Activated naive CD4-positive, alpha-beta T cell treated with anti-CD3 and anti-CD28 coated beads for 36 hours (primary cell): ENCODE measurements around the gene RAMP3. TPM values are rescaled to one million over a fixed set of nuclear protein-coding genes. Genes with fewer than 3 reads are reported as not detected.

ENCODE experiments used
- CTCF ChIA-PET: fragments of 350-600 bp; sonication (Branson Sonifier 250); formaldehyde crosslinking; loops from one replicate; lab custom pipeline; 2021; ENCODE audit warnings: antibody characterized with exemption; lab: Charles Lee
- DNase-seq: peaks from one replicate; pipeline ENCODE4 v3.0.0-alpha.2; 2020
- H3K27ac Mint-ChIP-seq: one replicate; pipeline ENCODE4 v1.8.0; 2021; ENCODE audit warnings: mild to moderate bottlenecking, mixed read lengths
- H3K27me3 Mint-ChIP-seq: one replicate; pipeline ENCODE4 v1.8.0; 2021; ENCODE audit warnings: low read depth, mixed read lengths
- H3K36me3 Mint-ChIP-seq: one replicate; pipeline ENCODE4 v1.8.0; 2021; ENCODE audit warnings: low read depth, mixed read lengths
- H3K4me1 Mint-ChIP-seq: one replicate; pipeline ENCODE4 v1.8.0; 2021; ENCODE audit warnings: low read depth, mixed read lengths
- H3K4me3 Mint-ChIP-seq: one replicate; pipeline ENCODE4 v1.8.0; 2021; ENCODE audit warnings: mild to moderate bottlenecking, moderate library complexity, mixed read lengths
- H3K9me3 Mint-ChIP-seq: one replicate; pipeline ENCODE4 v1.8.0; 2021; ENCODE audit warnings: mixed read lengths
- intact Hi-C: fragments of 100-400 bp; cut with micrococcal nuclease; formaldehyde crosslinking; loops from one replicate; pipeline ENCODE4 v1.15.1; 2023
- total RNA-seq, 2 experiments: library from RNA; stranded (reverse); gene quantifications; one replicate each; pipeline ENCODE4 v1.2.3, GENCODE V29; 2021

RAMP3 gene
- total RNA-seq, 2 experiments from 2014 or later: not detected

DNA sequence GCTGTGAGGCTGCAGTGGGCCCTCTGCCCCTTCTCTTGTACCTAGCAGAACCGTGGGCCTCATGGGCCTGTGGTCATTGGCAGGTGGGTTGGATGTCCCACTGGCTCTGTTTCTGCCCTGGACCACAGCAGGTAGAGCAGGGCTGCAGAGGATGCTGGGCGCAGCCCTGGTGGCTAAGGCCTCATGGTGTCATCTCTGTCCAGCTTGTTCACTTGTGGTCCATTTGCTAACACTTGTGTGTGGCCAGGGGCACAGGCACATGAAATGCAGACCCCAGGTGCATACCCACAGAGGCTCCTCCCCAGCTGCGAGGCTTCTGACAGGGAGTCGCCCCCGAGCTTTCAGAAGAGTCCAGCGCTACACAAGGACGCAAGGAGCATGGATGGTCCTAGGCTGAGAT lies 23.7 kb upstream of the RAMP3 start:
- CTCF ChIA-PET: interaction anchor here (0.7 to 5.8 kb wide), 3 partner anchors 160 to 290 kb away, joined by 5 to 78 read pairs (median 13); no protein-coding TSS in a partner anchor
- intact Hi-C loops: no loop called here
- Mint-ChIP-seq H3K36me3 (no peaks in the 10 kb centered on the region), H3K27me3 (no peaks in the 10 kb centered on the region), H3K27ac (no peak overlapping the region), H3K4me3 (no peak overlapping the region), H3K4me1 (peaks cover 6% of the 10 kb centered on the region), H3K9me3 (no peaks in the 10 kb centered on the region)
- no peak for DNase-seq

- peak; percentile 87 for DNase-seq
- no peaks in the 10 kb centered on the region for H3K27me3 Mint-ChIP-seq
- intact Hi-C loops: loop anchor here (1.0 to 2.0 kb wide), 9 partner anchors 25 to 548 kb away; partner anchors contain the start of genes H2AZ2, MYO1G and TBRG4
- no peaks in the 10 kb centered on the region for H3K36me3 Mint-ChIP-seq
- H3K4me1 Mint-ChIP-seq: peaks cover 7% of the 10 kb centered on the region
- CTCF ChIA-PET: interaction anchor here (0.5 to 5.8 kb wide), 51 partner anchors 8 to 669 kb away, joined by 3 to 78 read pairs (median 5); partner anchors contain the start of genes PURB and TBRG4
- no peak overlapping the region for H3K27ac Mint-ChIP-seq
- H3K9me3 Mint-ChIP-seq: no peaks in the 10 kb centered on the region
- no peak overlapping the region for H3K4me3 Mint-ChIP-seq
Measured at GRCh38 chr7:45136106-45137060, 21.2 kb upstream of the RAMP3 start.

DNA sequence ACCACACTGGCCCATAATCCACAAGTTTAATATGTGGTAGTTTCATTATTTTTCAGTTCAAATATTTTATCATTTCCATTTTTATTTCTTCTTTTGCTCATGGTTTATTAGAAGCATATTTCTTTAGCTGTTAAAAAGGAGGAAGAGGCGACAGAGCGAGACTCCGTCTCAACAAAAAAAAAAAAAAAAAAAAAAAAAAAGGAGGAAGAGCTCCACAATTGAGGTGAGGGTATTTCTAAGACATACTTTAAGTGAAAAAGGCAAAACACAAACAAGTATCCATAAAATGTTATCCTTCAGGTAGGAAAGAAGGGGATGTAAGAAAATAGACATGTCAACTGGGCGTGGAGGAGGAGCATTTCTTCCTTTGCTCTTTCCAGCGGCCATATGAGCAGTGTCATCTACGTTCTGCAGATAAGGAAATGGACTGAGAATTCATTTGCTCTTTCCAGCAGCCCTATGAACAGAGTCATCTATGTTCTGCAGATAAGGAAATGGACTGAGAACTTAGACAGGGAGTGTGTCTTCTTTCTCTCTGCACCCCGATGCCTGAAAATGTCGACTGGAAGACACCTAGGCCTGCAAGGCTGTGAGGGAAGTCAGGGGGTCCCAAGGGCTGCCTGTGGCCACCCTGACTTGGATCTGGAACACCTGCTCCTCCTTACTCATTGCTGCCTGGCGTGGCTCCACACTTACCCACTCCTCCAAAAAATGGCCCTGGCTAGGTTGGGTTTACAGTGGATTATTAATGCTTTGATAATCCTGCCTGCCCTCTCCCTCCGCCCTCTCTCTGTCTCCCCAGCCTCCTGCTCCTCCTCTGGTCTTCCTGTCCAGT lies 18.9 kb upstream of the RAMP3 start:
- intact Hi-C loops: no loop called here
- Mint-ChIP-seq H3K4me1 (peaks cover 7% of the 10 kb centered on the region), H3K4me3 (no peak overlapping the region), H3K9me3 (no peaks in the 10 kb centered on the region), H3K27me3 (no peaks in the 10 kb centered on the region), H3K27ac (no peak overlapping the region), H3K36me3 (no peaks in the 10 kb centered on the region)
- no peak for DNase-seq
- CTCF ChIA-PET: interaction anchor here (3.3 to 5.8 kb wide), 2 partner anchors 10 to 165 kb away, joined by 13 to 78 read pairs; no protein-coding TSS in a partner anchor

DNA sequence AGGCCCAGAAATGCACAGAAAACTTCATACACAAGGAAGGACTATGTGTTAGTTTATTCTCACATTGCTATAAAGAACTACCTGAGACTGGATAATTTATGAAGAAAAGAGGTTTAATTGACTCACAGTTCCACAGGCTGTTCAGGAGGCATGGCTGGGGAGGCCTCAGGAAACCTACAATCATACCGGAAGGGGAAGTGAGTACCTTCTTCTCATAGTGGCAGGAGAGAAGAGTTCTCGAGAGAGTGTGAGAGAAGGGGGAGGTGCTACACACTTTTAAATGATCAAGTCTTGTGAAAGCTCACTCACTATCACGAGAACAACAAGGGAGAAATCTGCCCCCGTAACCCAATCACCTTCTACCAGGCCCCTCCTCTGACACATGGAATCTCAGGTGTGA lies 16.8 kb upstream of the RAMP3 start:
- CTCF ChIA-PET: no interaction called here
- intact Hi-C loops: no loop called here
- no peak overlapping the region for H3K27ac Mint-ChIP-seq
- peaks cover 4% of the 10 kb centered on the region for H3K4me1 Mint-ChIP-seq
- no peak overlapping the region for H3K4me3 Mint-ChIP-seq
- H3K9me3 Mint-ChIP-seq: no peaks in the 10 kb centered on the region
- H3K27me3 Mint-ChIP-seq: no peaks in the 10 kb centered on the region
- DNase-seq: no peak
- no peaks in the 10 kb centered on the region for H3K36me3 Mint-ChIP-seq

DNA sequence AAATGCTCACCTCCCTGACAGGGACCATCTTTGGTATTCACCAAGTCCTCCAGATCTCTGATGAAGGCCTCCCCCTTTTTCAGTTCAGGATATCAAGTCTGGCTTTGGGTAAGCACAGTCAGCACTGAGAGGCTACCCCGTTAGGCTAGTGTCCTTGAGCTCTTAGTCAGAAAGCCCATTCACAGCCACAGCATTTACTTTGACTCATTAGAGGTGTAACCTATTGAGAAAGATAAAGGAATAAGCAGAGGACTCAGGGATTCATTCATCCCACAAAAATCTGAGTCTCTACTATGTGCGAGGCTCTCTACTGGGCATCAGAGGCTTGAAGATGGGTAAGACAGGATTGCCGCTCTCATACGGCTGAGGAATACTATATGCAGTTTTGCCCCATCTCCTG lies 14.0 kb upstream of the RAMP3 start:
- Mint-ChIP-seq H3K27me3 (peaks cover 3% of the 10 kb centered on the region), H3K36me3 (no peaks in the 10 kb centered on the region), H3K27ac (no peak overlapping the region), H3K4me3 (no peak overlapping the region), H3K4me1 (peaks cover 2% of the 10 kb centered on the region), H3K9me3 (no peaks in the 10 kb centered on the region)
- intact Hi-C loops: no loop called here
- DNase-seq: no peak
- CTCF ChIA-PET: interaction anchor here (0.7 kb wide), 1 partner anchor 540 kb away, joined by 7 read pairs; no protein-coding TSS in a partner anchor

- Mint-ChIP-seq H3K4me1 (peaks cover under 1% of the 10 kb centered on the region), H3K4me3 (no peak overlapping the region), H3K9me3 (no peaks in the 10 kb centered on the region), H3K27ac (no peak overlapping the region), H3K27me3 (peaks cover 3% of the 10 kb centered on the region), H3K36me3 (no peaks in the 10 kb centered on the region)
- no peak for DNase-seq
- intact Hi-C loops: no loop called here
- CTCF ChIA-PET: no interaction called here
Measured at GRCh38 chr7:45145881-45146280, 11.7 kb upstream of the RAMP3 start.

DNA sequence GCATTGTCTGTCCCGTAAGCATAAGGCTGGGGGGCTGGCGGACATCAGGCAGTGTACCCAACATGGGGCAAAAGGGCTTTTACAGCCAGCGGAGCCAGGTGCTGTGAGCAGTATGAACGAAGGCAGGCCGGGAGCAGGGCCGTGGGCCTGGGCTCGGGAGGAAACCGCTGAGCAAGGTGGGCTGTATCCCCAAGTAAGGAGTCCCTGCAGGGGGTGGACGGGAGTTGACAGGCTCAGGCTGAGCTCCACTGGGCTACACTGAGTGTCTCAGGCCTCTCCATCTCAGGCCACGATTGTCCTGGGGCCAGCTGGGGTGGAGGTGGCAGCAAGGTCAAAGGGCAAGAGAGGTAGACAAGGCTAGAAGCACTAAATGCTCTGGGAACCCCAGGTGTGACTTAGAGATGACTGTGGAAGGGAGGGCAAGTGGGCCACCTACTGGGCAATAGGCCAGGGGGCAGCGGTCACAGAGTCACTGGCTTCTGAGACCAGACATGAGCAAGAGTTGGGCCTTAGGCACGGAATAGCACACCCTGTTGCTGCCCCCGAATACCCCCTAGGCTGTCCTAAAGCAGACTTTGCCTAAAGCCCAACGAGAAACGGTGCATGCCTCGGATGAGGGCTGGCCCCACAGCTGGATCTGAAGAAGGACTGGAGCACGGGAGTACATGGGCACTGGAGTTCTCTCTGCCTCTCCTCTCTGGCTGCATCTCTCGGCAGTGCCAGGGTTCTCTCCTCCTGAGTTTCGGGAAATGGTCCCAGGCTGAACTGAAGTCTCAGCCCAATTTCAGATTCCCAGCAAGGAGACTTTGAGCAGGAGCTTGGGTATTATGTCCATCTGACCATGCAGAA lies 10.8 kb upstream of the RAMP3 start:
- CTCF ChIA-PET: interaction anchor here (1.0 to 3.6 kb wide), 3 partner anchors 10 to 337 kb away, joined by 3 to 13 read pairs (median 5); no protein-coding TSS in a partner anchor
- Mint-ChIP-seq H3K4me3 (no peak overlapping the region), H3K4me1 (no peaks in the 10 kb centered on the region), H3K9me3 (no peaks in the 10 kb centered on the region), H3K27ac (no peak overlapping the region), H3K27me3 (peaks cover 3% of the 10 kb centered on the region), H3K36me3 (no peaks in the 10 kb centered on the region)
- intact Hi-C loops: no loop called here
- DNase-seq: no peak

DNA sequence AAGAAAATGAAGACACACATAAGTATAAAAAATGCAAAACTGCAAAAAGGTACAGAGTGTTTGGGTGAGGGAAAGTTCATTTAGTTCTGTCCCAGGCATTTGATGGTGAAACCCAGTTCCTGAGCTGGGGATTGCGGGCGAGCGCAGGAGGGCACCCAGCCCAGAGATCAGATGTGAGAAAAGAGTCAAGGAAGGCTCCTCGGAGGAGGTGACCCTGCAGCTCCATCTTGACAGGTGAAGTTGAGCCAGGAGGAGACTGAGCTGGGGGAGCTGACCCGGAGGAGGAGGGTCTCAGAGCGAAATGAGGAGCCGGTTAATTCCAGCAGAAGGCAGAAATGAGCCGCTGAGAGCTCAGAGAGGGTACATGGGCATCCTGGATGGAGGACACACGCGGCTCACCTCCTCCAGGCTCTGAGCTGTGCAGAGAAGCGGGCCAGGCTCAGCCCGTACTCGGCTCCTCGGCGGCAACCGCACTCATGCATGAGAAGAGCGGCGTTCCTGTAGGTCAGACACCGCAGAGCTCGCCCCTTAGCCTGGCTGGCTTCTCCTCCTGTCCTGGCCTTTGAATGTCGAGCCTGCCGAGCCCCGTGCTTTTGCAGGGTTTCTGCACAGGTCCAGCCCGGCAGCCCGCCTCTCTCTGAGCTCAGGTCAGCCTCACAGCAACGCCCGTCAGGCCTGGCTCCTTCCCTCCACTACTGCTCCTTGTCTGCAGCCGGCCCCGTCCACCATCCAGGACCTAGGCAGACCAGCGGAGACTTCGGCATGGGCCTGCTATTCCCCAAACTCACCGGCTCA lies 9.5 kb upstream of the RAMP3 start:
- H3K36me3 Mint-ChIP-seq: no peaks in the 10 kb centered on the region
- H3K4me1 Mint-ChIP-seq: no peaks in the 10 kb centered on the region
- intact Hi-C loops: no loop called here
- no peak overlapping the region for H3K27ac Mint-ChIP-seq
- CTCF ChIA-PET: interaction anchor here (1.0 to 3.6 kb wide), 3 partner anchors 8 to 112 kb away, joined by 3 to 13 read pairs (median 3); no protein-coding TSS in a partner anchor
- no peak for DNase-seq
- no peak overlapping the region for H3K4me3 Mint-ChIP-seq
- no peaks in the 10 kb centered on the region for H3K9me3 Mint-ChIP-seq
- peaks cover 3% of the 10 kb centered on the region for H3K27me3 Mint-ChIP-seq

GRCh38 chr7:45148653-45148973 lies 9.0 kb upstream of the RAMP3 start:
- DNase-seq: no peak
- H3K36me3 Mint-ChIP-seq: no peaks in the 10 kb centered on the region
- intact Hi-C loops: no loop called here
- no peaks in the 10 kb centered on the region for H3K9me3 Mint-ChIP-seq
- peaks cover 3% of the 10 kb centered on the region for H3K27me3 Mint-ChIP-seq
- no peak overlapping the region for H3K27ac Mint-ChIP-seq
- no peak overlapping the region for H3K4me3 Mint-ChIP-seq
- H3K4me1 Mint-ChIP-seq: no peaks in the 10 kb centered on the region
- CTCF ChIA-PET: interaction anchor here (3.6 kb wide), 1 partner anchor 12 kb away, joined by 13 read pairs; no protein-coding TSS in a partner anchor

GRCh38 chr7:45149606-45150005 lies 8.0 kb upstream of the RAMP3 start:
- H3K27me3 Mint-ChIP-seq: peaks cover 3% of the 10 kb centered on the region

DNA sequence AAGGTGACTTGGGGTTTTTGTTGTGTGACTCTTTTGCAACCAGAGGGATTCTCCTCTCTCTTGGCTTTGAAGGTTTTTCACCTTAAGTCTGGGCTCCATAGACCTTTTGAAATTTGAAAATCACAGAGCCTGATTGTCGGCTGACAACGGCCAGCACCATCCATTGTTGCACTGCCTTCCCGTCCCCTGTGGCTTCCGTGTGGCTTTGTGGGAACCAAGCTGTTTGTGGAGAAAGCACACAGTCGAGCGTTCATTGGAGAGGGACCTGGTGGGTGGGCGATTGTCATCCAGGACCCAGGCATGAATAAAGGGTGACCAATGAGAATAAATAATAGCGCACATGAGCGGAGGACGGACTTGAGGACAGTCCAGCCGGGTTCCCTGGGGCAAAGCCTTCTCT lies 7.4 kb upstream of the RAMP3 start:
- CTCF ChIA-PET: interaction anchor here (3.6 kb wide), 1 partner anchor 13 kb away, joined by 13 read pairs; no protein-coding TSS in a partner anchor
- H3K9me3 Mint-ChIP-seq: no peaks in the 10 kb centered on the region
- no peak for DNase-seq
- no peaks in the 10 kb centered on the region for H3K4me1 Mint-ChIP-seq
- intact Hi-C loops: no loop called here
- H3K27ac Mint-ChIP-seq: no peak overlapping the region
- no peak overlapping the region for H3K4me3 Mint-ChIP-seq
- H3K27me3 Mint-ChIP-seq: peaks cover 3% of the 10 kb centered on the region
- no peaks in the 10 kb centered on the region for H3K36me3 Mint-ChIP-seq

More at GRCh38 chr7:45149606-45150005, 8.0 kb upstream of the RAMP3 start:
- intact Hi-C loops: no loop called here
- CTCF ChIA-PET: interaction anchor here (3.6 kb wide), 1 partner anchor 13 kb away, joined by 13 read pairs; no protein-coding TSS in a partner anchor
- no peak for DNase-seq
- Mint-ChIP-seq H3K27ac (no peak overlapping the region), H3K9me3 (no peaks in the 10 kb centered on the region), H3K36me3 (no peaks in the 10 kb centered on the region), H3K4me1 (no peaks in the 10 kb centered on the region), H3K4me3 (no peak overlapping the region)
